Measurements from ENCODE around the gene VAV1.

- TF ChIP-seq EZH2phosphoT487 (IDR thresholded peaks at IDR 0.05; ENCODE audit: borderline replicate concordance, low read length) (no peak), EZH2 (IDR thresholded peaks at IDR 0.05; ENCODE audit: low read length, unreplicated experiment) (no peak), CTCF (conservative IDR thresholded peaks at IDR 0.05; ENCODE audit: low read depth, low read length) (no peak)
Observed at GRCh38 chr19:6790194-6791128, 18.0 kb downstream of the VAV1 start.
